PC-3 (cell line): ENCODE results near the gene HES3. TPM values are rescaled to one million over a fixed set of nuclear protein-coding genes. Genes with fewer than 3 reads are reported as not detected.

Experiments used
- ATAC-seq: fragments of 200-7000 bp; cut with Tn5 transposase; 2 replicates; pipeline ENCODE4 v1.9.1; 2020; ENCODE audit warnings: mild to moderate bottlenecking, moderate library complexity
- BruUV-seq: library from RNA; stranded (reverse); fragments of 400-500 nt; replicated peaks from 2 replicates; lab custom pipeline; 2021; lab: Mats Ljungman, UMichigan
- CTCF ChIA-PET: fragments of 300-600 bp; sonication (Branson Sonifier 250); formaldehyde crosslinking; loops from one replicate; lab custom pipeline; 2022; ENCODE audit warnings: antibody characterized with exemption; lab: Charles Lee
- POLR2A ChIA-PET: fragments of 300-600 bp; sonication (Branson Sonifier 250); formaldehyde crosslinking; loops from one replicate; lab custom pipeline; 2022; ENCODE audit warnings: antibody characterized with exemption; ENCODE audit not compliant: unreplicated experiment; lab: Charles Lee
- DNase-seq: peaks from one replicate; pipeline ENCODE4 v3.0.0-alpha.2; 2015
- H2AFZ ChIP-seq: fragments of 300-600 bp; sonication (generic); 2 replicates; pipeline ENCODE4 v1.6.0; 2016; ENCODE audit warnings: antibody characterized with exemption, low read length
- H3F3A ChIP-seq: fragments of 300-600 bp; sonication (generic); one replicate; pipeline ENCODE4 v1.6.0; 2017; ENCODE audit warnings: antibody characterized with exemption, low read length, control low read depth, mild to moderate bottlenecking; ENCODE audit not compliant: unreplicated experiment
- H3K27ac ChIP-seq: fragments of 300-600 bp; sonication (generic); 2 replicates; pipeline ENCODE4 v1.5.1; 2016; ENCODE audit warnings: mild to moderate bottlenecking, low read length
- H3K27me3 ChIP-seq: fragments of 300-600 bp; sonication (generic); 2 replicates; pipeline ENCODE4 v1.6.1; 2016; ENCODE audit warnings: low read length, mixed read lengths
- H3K36me3 ChIP-seq: fragments of 300-600 bp; sonication (generic); 2 replicates; pipeline ENCODE4 v1.6.1; 2016; ENCODE audit warnings: low read depth, mixed run types, low read length, mixed read lengths
- H3K4me1 ChIP-seq: fragments of 300-600 bp; sonication (generic); 2 replicates; pipeline ENCODE4 v1.5.1; 2016; ENCODE audit warnings: low read length; ENCODE audit not compliant: insufficient read depth
- H3K4me2 ChIP-seq: fragments of 300-600 bp; sonication (generic); 2 replicates; pipeline ENCODE4 v1.6.0; 2016; ENCODE audit warnings: low read length
- H3K4me3 ChIP-seq: fragments of 300-600 bp; sonication (generic); 2 replicates; pipeline ENCODE4 v1.5.1; 2016; ENCODE audit warnings: mild to moderate bottlenecking, low read length, mixed read lengths
- H3K79me2 ChIP-seq: fragments of 300-600 bp; sonication (generic); 2 replicates; pipeline ENCODE4 v1.6.1; 2017; ENCODE audit warnings: low read length, mixed read lengths
- H3K9ac ChIP-seq: fragments of 300-600 bp; sonication (generic); 2 replicates; pipeline ENCODE4 v1.6.0; 2016; ENCODE audit warnings: mild to moderate bottlenecking, low read length
- H3K9me2 ChIP-seq: fragments of 300-600 bp; sonication (generic); replicated peaks from 2 replicates; pipeline ENCODE4 v1.6.1; 2016; ENCODE audit warnings: mixed run types, low read length, mixed read lengths
- H3K9me3 ChIP-seq: fragments of 300-600 bp; sonication (generic); 2 replicates; pipeline ENCODE4 v1.6.1; 2016; ENCODE audit warnings: low read length, mixed read lengths
- H4K20me1 ChIP-seq: fragments of 300-600 bp; sonication (generic); 2 replicates; pipeline ENCODE4 v1.6.1; 2016; ENCODE audit warnings: low read length, mixed read lengths
- EZH2 ChIP-seq: fragments of 300-600 bp; sonication (generic); IDR thresholded peaks from one replicate; pipeline ENCODE4 v1.6.1; 2017; ENCODE audit warnings: antibody characterized with exemption, mild to moderate bottlenecking, low read length; ENCODE audit not compliant: unreplicated experiment
- EZH2phosphoT487 ChIP-seq: fragments of 300-600 bp; sonication (generic); IDR thresholded peaks from 2 replicates; pipeline ENCODE4 v1.6.1; 2018; ENCODE audit warnings: mild to moderate bottlenecking, antibody characterized with exemption, low read length, borderline replicate concordance
- intact Hi-C: fragments of 100-400 bp; cut with micrococcal nuclease; formaldehyde crosslinking; loops from 2 replicates; pipeline ENCODE4 v1.9.0; 2023
- total RNA-seq: library from RNA; depleted of rRNA; stranded (reverse); fragments of >200 nt; gene quantifications from 2 replicates; pipeline ENCODE4 v1.2.3, GENCODE V29; 2014
- TF ChIP-seq, protein P1 (sequence below): fragments of 300-600 bp; sonication (generic); conservative IDR thresholded peaks from 2 replicates; pipeline ENCODE4 v1.5.1; 2017; ENCODE audit warnings: antibody characterized with exemption, low read depth, mild to moderate bottlenecking, low read length

The HES3 gene
- total RNA-seq, 1 experiment from 2014 or later = not detected

GRCh38 chr1:6272868-6273267 is 28.9 kb downstream of the HES3 start:
- H3K9ac ChIP-seq = 0 out of 2 replicates have a peak overlapping the region, but pooled peaks have one; percentile 5

GRCh38 chr1:6273380-6273891 is 29.5 kb downstream of the HES3 start:
- Histone ChIP-seq H3K4me1 (peaks cover 33% of the 10 kb centered on the region), H3K27me3 (no peaks in the 10 kb centered on the region), H3K9ac (0 out of 2 replicates have a peak overlapping the region, but pooled peaks have one; percentile 5), H2AFZ (no peak overlapping the region), H3K79me2 (no peaks in the 10 kb centered on the region), H4K20me1 (no peaks in the 10 kb centered on the region), H3K4me2 (peak overlapping the region; percentile 1), H3K27ac (peak overlapping the region; percentile 8), H3K9me3 (no peaks in the 10 kb centered on the region), H3K4me3 (no peak overlapping the region), H3K36me3 (no peaks in the 10 kb centered on the region; the same call in 1 of the 2 replicates), H3K9me2 (no peaks in the 10 kb centered on the region), H3F3A (no peaks in the 10 kb centered on the region)
- no TSS peak for BruUV-seq
- intact Hi-C loops = no loop called here
- ATAC-seq = peak; percentile 76
- ChIA-PET POLR2A (no interaction called here), CTCF (no interaction called here)
- peak; percentile 69 for DNase-seq
- no peak for TF ChIP-seq EZH2
- TF ChIP-seq EZH2phosphoT487 = no peak
- TF ChIP-seq, protein P1, sequence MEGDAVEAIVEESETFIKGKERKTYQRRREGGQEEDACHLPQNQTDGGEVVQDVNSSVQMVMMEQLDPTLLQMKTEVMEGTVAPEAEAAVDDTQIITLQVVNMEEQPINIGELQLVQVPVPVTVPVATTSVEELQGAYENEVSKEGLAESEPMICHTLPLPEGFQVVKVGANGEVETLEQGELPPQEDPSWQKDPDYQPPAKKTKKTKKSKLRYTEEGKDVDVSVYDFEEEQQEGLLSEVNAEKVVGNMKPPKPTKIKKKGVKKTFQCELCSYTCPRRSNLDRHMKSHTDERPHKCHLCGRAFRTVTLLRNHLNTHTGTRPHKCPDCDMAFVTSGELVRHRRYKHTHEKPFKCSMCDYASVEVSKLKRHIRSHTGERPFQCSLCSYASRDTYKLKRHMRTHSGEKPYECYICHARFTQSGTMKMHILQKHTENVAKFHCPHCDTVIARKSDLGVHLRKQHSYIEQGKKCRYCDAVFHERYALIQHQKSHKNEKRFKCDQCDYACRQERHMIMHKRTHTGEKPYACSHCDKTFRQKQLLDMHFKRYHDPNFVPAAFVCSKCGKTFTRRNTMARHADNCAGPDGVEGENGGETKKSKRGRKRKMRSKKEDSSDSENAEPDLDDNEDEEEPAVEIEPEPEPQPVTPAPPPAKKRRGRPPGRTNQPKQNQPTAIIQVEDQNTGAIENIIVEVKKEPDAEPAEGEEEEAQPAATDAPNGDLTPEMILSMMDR = no peak

More at GRCh38 chr1:6272868-6273267, 28.9 kb downstream of the HES3 start:
- peak overlapping the region; percentile 8 for H3K27ac ChIP-seq
- H3F3A ChIP-seq = no peaks in the 10 kb centered on the region
- H3K27me3 ChIP-seq = no peaks in the 10 kb centered on the region
- H3K4me1 ChIP-seq = peaks cover 38% of the 10 kb centered on the region
- TF ChIP-seq, protein P1 = peak; percentile 56
- no peak for TF ChIP-seq EZH2
- H3K4me3 ChIP-seq = no peak overlapping the region
- BruUV-seq = no TSS peak
- ChIA-PET POLR2A (no interaction called here), CTCF (no interaction called here)
- no peaks in the 10 kb centered on the region; the same call in 1 of the 2 replicates for H3K36me3 ChIP-seq
- no peaks in the 10 kb centered on the region for H3K9me2 ChIP-seq
- H4K20me1 ChIP-seq = no peaks in the 10 kb centered on the region
- H3K4me2 ChIP-seq = peak overlapping the region; percentile 1
- ATAC-seq (peak; percentile 8), DNase-seq (no peak)
- H2AFZ ChIP-seq = no peak overlapping the region
- no peaks in the 10 kb centered on the region for H3K79me2 ChIP-seq
- no peaks in the 10 kb centered on the region for H3K9me3 ChIP-seq
- intact Hi-C loops = no loop called here

DNA sequence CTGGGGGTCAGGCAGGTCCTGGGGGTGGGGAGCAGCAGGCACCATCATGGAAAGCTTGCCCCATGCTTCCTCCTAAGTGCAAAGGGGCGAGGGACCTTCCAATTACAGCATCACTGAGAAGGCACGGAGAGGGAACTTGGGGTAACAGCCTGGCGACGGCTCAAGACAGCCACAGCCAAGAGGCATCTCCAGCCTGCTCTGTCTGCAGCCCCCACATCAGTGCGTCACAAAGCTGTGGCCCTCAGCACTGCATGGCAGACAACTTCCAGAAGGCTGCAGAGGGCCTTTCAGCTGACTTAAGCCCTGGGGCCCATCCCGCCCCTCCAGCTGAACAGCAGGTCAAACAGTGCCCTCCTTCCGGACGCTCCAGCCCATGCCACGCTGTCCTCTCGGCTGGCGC is 30.1 kb downstream of the HES3 start:
- POLR2A ChIA-PET = no interaction called here
- no peaks in the 10 kb centered on the region; the same call in 1 of the 2 replicates for H3K36me3 ChIP-seq
- DNase-seq = no peak
- H3K4me3 ChIP-seq = no peak overlapping the region
- no peaks in the 10 kb centered on the region for H3K9me2 ChIP-seq
- no TSS peak for BruUV-seq
- CTCF ChIA-PET = no interaction called here
- H3K4me1 ChIP-seq = peaks cover 26% of the 10 kb centered on the region
- ATAC-seq = no peak
- H3K79me2 ChIP-seq = no peaks in the 10 kb centered on the region
- no peak overlapping the region for H3K4me2 ChIP-seq
- no peak overlapping the region for H2AFZ ChIP-seq
- intact Hi-C loops = no loop called here
- H3K9me3 ChIP-seq = no peaks in the 10 kb centered on the region
- H3K27ac ChIP-seq = no peak overlapping the region
- TF ChIP-seq EZH2 (no peak), EZH2phosphoT487 (no peak)
- TF ChIP-seq, protein P1 = no peak
- no peaks in the 10 kb centered on the region for H3K27me3 ChIP-seq
- no peak overlapping the region for H3K9ac ChIP-seq
- no peaks in the 10 kb centered on the region for H4K20me1 ChIP-seq
- H3F3A ChIP-seq = no peaks in the 10 kb centered on the region
